ENCODE data around the gene C11orf98. TPM values are rescaled to one million over a fixed set of nuclear protein-coding genes. Genes with fewer than 3 reads are reported as not detected.

Gene C11orf98
- total RNA-seq, 1 donor from 2014 or later, result 107 TPM

- POLR2A ChIA-PET, result interaction anchor here (1.4 to 5.8 kb wide), 4 partner anchors 13 to 64 kb away, joined by 4 to 63 read pairs (median 28); partner anchors contain the start of genes EEF1G, MTA2, TUT1 and UBXN1
- H3K36me3 Mint-ChIP-seq (ENCODE audit: low read depth), result peaks cover 40% of the 10 kb centered on the region
- CTCF ChIA-PET, result no interaction called here
- peaks cover 18% of the 10 kb centered on the region for H3K4me1 Mint-ChIP-seq
- peak overlapping the region; percentile 65 for H3K27ac Mint-ChIP-seq
- H3K9me3 Mint-ChIP-seq, result no peaks in the 10 kb centered on the region
- no peak for DNase-seq
- H3K4me3 Mint-ChIP-seq, result no peak overlapping the region
- no peaks in the 10 kb centered on the region for H3K27me3 Mint-ChIP-seq
- intact Hi-C loops (cut with micrococcal nuclease), result loop anchor here (5.0 kb wide), 1 partner anchor 228 kb away; no protein-coding TSS in a partner anchor
- no peak for ATAC-seq (ENCODE audit: low read depth)
- no peak for TF ChIP-seq CTCF (IDR thresholded peaks at IDR 0.05)
These were observed 50.7 kb downstream of the C11orf98 start for GRCh38 chr11:62614275-62614674.

DNA sequence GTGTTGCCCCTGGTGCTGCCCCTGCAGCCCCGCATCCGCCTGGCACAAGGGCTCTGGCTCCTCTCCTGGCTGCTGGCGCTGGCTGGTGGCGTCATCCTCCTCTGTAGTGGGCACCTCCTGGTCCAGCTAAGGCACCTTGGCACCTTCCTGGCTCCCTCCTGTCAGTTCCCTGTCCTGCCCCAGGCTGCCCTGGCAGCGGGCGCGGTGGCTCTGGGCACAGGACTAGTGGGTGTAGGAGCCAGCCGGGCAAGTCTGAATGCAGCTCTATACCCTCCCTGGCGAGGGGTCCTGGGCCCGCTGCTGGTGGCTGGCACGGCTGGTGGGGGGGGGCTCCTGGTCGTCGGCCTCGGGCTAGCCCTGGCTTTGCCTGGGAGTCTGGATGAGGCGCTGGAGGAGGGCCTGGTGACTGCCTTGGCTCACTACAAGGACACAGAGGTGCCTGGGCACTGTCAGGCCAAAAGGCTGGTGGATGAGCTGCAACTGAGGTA lies 51.7 kb downstream of the C11orf98 start:
- Mint-ChIP-seq H3K4me3 (no peak overlapping the region), H3K9me3 (no peaks in the 10 kb centered on the region), H3K36me3 (ENCODE audit: low read depth) (peaks cover 42% of the 10 kb centered on the region), H3K4me1 (peaks cover 22% of the 10 kb centered on the region), H3K27me3 (no peaks in the 10 kb centered on the region), H3K27ac (peak overlapping the region; percentile 66)
- ATAC-seq (ENCODE audit: low read depth) (no peak), DNase-seq (no peak)
- ChIA-PET CTCF (interaction anchor here (0.8 kb wide), 1 partner anchor 36 kb away, joined by 3 read pairs; no protein-coding TSS in a partner anchor), POLR2A (interaction anchor here (0.7 to 5.8 kb wide), 12 partner anchors 8 to 268 kb away, joined by 3 to 63 read pairs (median 6); partner anchors contain the start of genes B3GAT3, C11orf98, CSKMT and EEF1G)
- TF ChIP-seq CTCF (IDR thresholded peaks at IDR 0.05), result no peak
- intact Hi-C loops (cut with micrococcal nuclease), result loop anchor here (1.0 to 5.0 kb wide), 4 partner anchors 33 to 229 kb away; partner anchors contain the start of gene GANAB

Other genes with a start within 250 kb of the C11orf98 start
- gene SCGB1A1, start 246.2 kb downstream of the C11orf98 start, total RNA-seq, result not detected in 2 replicates
- gene AHNAK, start 118.4 kb downstream of the C11orf98 start, total RNA-seq, result 246 and 248 TPM in 2 replicates
- 2,373 and 2,524 TPM in 2 replicates for gene EEF1G, start 91.3 kb downstream of the C11orf98 start, total RNA-seq
- 27.8 and 30.9 TPM in 2 replicates for gene TUT1, start 73.7 kb downstream of the C11orf98 start, total RNA-seq
- gene MTA2, start 63.3 kb downstream of the C11orf98 start, total RNA-seq, result 170 and 175 TPM in 2 replicates
- gene EML3, start 52.4 kb downstream of the C11orf98 start, total RNA-seq, result 115 and 128 TPM in 2 replicates
- 0.89 and 2.6 TPM in 2 replicates for gene ROM1, start 52.0 kb downstream of the C11orf98 start, total RNA-seq
- gene B3GAT3, start 43.2 kb downstream of the C11orf98 start, total RNA-seq, result 48.8 and 56.6 TPM in 2 replicates
- gene GANAB, start 18.6 kb downstream of the C11orf98 start, total RNA-seq, result 187 and 189 TPM in 2 replicates
- gene INTS5, start 11.9 kb downstream of the C11orf98 start, total RNA-seq, result 24.9 and 27.6 TPM in 2 replicates
- 50.5 and 52.1 TPM in 2 replicates for gene CSKMT, start 102 bp upstream of the C11orf98 start, total RNA-seq
- gene UQCC3, start 6.5 kb upstream of the C11orf98 start, total RNA-seq, result 8.3 and 9.4 TPM in 2 replicates
- gene LBHD1, start 7.1 kb upstream of the C11orf98 start, total RNA-seq, result 19.1 and 24.9 TPM in 2 replicates
- 204 and 205 TPM in 2 replicates for gene UBXN1, start 13.9 kb upstream of the C11orf98 start, total RNA-seq
- 0.13 and 0.17 TPM in 2 replicates for gene LRRN4CL, start 24.3 kb upstream of the C11orf98 start, total RNA-seq
- gene BSCL2, start 42.2 kb upstream of the C11orf98 start, total RNA-seq, result 18.6 and 27.8 TPM in 2 replicates
- gene GNG3, start 42.5 kb upstream of the C11orf98 start, total RNA-seq, result 1.8 and 2.7 TPM in 2 replicates
- gene HNRNPUL2, start 62.2 kb upstream of the C11orf98 start, total RNA-seq, result 58.2 and 63.9 TPM in 2 replicates
- gene TTC9C, start 63.3 kb upstream of the C11orf98 start, total RNA-seq, result 35.5 and 44.0 TPM in 2 replicates
- 17.6 and 19.9 TPM in 2 replicates for gene ZBTB3, start 89.0 kb upstream of the C11orf98 start, total RNA-seq
- 109 and 116 TPM in 2 replicates for gene POLR2G, start 96.4 kb upstream of the C11orf98 start, total RNA-seq
- 32.9 and 38.6 TPM in 2 replicates for gene TAF6L, start 106.2 kb upstream of the C11orf98 start, total RNA-seq
- 34.9 and 47.7 TPM in 2 replicates for gene TMEM179B, start 122.2 kb upstream of the C11orf98 start, total RNA-seq
- 13.0 and 15.0 TPM in 2 replicates for gene TMEM223, start 126.8 kb upstream of the C11orf98 start, total RNA-seq
- 89.1 and 91.6 TPM in 2 replicates for gene NXF1, start 140.2 kb upstream of the C11orf98 start, total RNA-seq
- gene STX5, start 166.8 kb upstream of the C11orf98 start, total RNA-seq, result 58.4 and 71.5 TPM in 2 replicates
- 0.55 TPM in 1 of 2 replicates, not detected in the other for gene TEX54, start 167.6 kb upstream of the C11orf98 start, total RNA-seq
- 95.9 and 124 TPM in 2 replicates for gene WDR74, start 174.4 kb upstream of the C11orf98 start, total RNA-seq
- 270 and 274 TPM in 2 replicates for gene SLC3A2, start 215.7 kb upstream of the C11orf98 start, total RNA-seq